GM18511 (cell line): Measurements from ENCODE around the gene ANKRD44.
"Not testable (repeated sequence)": the region's sequence is repeated elsewhere in the genome, so short reads cannot be mapped to it uniquely, and the experiment has no call there.

Experiments
- ATAC-seq: cut with Tn5 transposase; IDR thresholded peaks from one replicate; pipeline ENCODE4 v1.9.1; 2021; ENCODE audit warnings: mild to moderate bottlenecking, moderate library complexity; ENCODE audit not compliant: unreplicated experiment

The ANKRD44 gene

DNA sequence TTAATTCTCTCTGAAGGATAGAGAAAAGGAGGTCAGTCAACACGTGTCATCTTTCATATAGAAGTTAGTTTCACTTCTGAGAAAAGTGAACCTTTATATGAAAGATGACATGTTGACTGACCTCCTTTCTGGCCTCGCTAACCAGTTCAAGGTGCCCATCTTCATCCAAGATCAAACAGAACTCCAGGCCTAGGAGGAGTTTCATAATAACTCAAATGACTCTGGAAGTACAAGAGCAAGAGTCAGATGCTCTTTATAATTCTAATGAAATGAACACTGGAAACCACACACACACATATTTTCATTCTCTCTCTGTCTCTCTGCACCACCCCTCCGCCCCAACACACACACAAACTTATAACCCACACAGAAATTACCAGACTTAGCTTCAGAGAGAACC, 16.3 kb downstream of the ANKRD44 start:
- peak; percentile 54 for ATAC-seq

DNA sequence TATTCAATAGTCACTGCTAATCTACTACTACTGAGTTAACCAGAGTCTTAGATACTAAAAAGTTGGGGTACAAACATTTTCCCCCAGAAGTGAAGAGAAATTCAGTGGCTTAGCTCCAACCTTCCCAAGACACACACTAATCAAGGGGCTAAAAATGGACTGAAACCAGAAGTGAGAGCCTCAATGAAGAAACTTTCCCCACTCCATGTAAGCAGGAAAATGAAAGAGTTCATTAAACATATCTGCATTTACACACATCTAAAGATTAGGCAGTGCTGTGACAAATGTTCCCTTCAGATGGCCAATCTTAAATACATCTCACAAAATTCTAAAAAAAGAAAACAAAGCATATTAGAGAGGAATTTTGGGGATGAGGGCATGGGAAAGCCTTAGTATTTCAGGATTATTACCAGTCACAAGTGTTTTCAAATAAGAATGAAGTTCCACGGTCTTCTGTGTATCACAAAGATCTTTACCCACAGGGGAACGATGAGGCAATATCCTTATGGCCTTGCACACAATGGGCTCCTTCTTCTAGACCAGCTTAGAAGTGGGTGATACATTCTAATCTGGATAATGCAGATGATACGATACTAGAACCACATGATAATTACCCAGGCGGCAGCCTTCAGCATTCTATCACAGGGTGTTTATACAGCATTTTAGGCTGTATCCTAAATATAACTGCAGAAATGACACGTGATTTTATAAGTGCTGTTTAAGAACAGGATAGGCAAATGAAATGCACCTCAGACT, 17.1 kb downstream of the ANKRD44 start:
- peak; percentile 57 for ATAC-seq

DNA sequence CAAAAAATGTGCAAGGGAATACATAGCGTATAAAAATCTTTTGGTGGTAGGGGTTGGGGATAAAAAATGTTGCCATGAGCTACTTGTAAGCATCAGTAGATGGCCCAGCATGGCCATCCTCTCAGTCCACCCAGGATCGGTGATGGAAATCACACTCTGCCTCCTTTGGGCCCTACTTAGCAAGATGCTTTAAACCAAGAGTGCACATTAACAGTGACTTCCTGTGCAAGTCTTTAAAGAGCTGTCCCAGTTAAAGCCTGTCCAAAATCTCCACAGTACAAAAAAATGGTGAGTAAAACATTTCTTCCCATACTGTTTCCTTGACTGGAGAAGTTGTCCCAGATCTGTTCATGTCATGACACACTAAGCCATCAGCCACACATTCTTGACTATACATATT, 18.0 kb downstream of the ANKRD44 start:
- peak; percentile 39 for ATAC-seq

DNA sequence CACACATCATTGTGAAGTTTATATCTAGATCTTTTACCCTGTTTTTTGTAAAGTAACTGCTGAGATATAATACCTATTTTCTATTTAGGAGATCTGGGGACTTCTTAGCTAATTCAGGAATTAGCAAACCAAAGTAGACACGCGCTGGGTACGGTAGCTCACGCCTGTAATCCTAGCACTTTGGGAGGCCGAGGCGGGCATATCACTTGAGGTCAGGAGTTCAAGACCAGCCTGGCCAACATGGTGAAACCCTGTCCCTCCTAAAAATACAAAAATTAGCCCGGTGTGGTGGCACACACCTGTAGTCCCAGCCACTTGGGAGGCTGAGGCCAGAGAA, 23.0 kb downstream of the ANKRD44 start:
- not testable (repeated sequence) for ATAC-seq

DNA sequence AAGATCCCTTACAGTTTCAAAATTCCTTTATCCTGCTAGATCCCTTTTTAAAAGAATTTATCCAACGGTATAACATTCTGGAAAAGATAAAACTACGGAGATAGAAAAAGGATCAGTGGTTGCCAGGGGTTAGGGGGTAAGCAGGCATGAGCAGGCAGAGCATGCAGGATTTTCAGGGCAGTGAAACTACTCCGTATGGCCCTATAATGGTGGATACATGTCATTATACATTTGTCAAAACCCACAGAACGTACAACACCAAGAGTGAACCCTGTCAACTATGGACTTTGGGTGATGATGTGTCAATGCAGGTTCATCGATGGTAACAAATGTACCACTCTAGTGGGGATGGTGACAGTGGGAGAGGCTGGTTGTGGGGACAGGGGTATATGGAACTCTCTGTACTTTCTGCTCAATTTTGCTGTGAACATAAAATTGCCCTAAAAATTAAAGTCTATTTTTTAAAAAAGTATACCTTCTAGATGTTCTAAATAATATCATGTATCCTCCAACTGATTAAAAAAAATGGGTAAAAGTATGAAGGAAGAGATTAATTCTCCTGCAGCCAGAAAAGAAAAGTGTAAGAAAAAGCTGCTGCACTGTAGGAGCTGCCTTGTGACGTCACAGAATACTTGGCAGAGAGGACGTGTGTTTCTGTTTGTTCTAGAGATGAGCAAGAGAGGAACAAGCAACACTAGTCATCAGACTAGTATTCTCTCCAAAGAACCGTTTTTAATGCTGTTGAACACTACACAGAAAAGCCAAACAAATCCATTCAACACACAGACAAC, 23.6 kb downstream of the ANKRD44 start:
- ATAC-seq = peak; percentile 93

DNA sequence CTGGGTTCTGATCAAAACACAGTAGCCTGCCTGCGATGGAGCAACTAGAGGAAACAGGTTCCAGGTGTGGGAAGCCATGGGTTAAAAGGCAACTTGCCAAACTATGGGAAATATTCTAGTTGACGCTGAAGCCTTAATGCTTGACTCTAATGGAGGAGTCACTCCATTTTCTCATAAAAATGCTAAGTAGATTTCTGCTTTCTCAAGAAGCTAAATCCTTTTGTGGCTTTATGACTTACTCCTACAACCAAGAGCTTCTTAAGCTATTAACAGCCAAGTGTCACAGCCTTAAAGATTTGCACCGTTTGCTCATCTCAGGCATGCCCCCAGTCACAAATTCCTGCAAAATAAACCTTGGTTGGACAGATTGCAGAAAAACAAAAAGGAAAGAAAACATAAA, 25.2 kb downstream of the ANKRD44 start:
- no peak for ATAC-seq

DNA sequence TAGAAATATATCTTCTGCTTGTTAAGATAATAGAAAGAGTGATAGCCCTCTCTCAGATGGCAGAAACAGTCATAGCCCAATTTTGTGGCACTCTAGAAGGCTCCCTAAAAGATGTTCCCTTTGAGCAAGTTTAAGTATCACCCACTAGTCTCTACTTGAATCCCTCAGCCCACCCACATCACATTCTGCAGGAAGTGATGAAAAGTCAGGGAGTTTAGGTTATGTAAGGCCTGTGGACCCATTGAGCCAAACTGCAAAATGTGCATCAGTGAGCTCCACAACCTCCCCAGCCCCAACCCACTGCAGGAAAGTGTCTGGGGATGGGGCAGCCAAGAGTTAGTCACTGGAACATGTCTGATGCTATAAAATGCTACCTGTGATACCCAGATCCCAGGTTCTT, 25.6 kb downstream of the ANKRD44 start:
- no peak for ATAC-seq

DNA sequence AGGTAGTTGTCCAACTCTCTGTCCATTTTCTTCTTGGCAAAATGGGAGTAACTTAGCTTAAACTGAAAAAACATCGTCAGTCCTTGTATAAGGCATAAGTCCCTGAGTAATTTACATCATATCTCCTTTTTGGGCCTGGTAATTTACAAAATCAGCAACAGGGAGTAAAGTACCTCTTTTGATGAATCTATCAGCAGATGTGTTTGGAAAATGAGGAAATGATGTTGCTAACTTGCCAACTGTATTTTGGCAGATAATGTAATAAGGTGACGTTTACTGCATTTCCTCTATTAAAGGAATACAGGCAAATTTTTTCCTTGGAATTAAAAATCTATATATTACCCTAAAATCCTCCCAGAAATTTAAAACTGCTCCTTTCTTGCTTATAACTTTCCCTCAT, 29.2 kb downstream of the ANKRD44 start:
- no peak for ATAC-seq

DNA sequence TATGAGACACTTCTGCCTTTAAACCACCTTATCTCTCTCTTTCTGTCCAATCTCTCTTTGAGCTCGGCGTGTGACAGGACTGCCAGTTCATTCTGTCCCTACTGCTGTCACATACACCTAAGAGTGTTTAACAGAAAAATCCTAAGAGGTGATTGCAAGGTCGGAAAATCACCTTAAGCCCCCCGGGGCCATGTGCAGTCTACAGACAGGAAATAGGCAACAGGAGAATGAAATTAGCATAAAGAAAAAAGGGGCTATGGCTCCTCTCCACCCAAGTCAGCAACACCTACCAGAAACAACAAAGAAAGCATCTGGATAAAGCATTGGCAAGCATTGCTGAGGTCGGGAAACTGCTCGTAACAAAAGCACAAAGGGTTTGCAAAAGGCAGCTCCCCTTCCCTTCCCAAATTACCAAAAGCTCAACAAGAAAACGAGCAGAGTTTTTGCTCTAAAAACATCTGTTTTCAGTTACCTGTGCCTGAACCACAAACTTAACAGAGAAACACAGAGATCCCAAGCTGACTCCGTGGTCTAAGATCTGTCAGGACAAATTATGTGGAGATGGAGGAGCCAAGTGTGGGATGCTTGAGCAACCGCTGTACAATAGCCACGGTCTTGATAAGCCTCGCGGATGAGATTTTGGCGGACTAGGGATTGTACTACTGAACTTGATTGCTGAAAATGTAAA, 30.4 kb downstream of the ANKRD44 start:
- ATAC-seq = peak; percentile 76

DNA sequence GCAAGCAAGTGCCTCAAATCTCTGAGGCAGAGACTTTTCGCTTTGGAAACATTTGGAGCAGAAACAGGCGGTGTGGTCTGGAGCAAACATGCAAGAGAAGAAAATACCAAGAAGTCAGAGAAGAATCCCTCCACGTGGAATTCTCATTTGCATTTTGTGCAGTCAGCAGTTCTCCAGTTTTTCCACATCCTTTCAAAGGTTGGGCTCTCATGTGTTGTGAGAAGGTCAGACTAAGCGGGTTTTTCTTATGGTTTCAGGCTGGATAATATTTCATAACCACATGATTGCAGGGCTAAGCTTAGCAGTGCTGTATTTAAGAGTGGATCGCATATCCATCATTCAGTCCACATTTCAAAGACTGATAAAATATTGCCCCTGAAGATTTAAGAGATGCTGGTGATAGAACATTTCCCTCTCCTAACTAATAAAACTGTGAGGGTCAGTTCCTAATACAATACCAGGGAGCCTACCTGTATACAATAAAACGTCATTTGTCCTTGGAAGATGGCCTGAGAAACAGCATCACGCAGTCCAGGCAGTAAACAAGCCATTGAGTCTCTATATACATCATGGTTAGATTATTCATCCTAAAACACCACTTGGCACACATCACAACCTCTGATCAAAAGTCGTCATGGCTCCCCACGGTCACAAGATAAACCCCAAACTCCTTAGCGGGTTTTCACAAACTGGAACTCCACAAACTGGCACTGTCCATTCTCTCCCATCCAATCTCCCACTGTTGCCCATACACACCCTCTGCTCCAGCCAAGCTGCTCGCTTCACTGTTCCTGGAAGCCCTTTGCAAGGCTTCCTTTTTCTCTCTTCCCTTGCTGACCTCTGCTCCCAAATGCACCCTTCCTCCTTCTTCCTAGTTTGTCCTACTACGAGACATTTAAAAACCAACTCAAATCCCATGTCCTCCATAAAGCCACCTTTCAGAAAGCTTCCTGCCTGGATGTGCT, 31.5 kb downstream of the ANKRD44 start:
- ATAC-seq = no peak

DNA sequence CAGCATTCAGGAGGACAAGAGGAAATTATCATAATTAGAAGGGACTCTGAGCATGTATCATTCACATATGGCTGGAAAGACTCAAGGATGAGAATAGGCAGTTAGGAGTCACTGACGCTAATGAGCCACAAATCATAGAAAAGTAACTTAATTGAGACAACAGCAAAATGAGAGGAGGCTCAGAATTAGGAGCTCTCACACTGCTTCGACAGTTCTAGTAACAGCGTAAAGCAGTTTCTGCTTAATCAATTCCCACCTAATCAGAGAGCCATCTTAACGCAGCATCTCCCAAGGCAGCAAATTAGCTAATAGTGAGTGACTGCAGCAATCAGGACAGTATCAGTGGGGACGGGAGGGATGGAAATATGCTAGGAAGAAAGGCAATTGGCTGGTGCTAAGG, 32.8 kb downstream of the ANKRD44 start:
- ATAC-seq = no peak

DNA sequence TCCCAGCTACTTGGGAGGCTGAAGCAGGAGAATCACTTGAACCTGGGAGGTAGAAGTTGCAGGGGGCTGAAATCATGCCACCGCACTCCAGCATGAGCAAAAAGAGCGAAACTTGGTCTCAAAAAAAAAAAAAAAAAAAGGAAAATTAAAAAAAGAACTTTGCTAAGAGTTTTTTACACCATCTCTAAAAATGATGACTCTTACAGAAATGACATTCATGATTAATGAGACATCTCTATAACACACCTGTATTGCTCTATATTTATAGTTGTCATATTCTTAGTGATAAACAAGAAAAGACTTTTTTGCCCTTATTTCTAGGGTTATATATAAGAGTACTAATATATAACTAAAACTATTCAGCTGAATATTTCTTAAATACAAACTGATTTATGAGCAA, 34.4 kb downstream of the ANKRD44 start:
- no peak for ATAC-seq

DNA sequence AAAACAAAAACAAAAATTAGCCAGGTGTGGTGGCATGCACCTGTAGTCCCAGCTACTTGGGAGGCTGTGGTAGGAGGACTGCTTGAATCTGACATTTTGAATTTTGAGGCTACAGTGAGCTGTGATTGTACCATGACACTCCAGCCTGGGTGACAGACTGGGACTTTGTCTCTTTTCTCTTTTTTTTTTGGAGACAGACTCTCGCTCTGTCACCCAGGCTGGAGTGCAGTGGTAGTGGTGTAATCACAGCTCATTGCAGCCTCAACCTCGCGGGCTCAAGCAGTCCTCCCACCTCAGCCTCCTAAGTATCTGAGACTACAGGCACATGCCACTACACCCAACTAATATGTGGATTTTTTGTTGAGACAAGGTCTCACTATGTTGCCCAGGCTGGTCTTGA, 35.6 kb downstream of the ANKRD44 start:
- ATAC-seq = no peak

DNA sequence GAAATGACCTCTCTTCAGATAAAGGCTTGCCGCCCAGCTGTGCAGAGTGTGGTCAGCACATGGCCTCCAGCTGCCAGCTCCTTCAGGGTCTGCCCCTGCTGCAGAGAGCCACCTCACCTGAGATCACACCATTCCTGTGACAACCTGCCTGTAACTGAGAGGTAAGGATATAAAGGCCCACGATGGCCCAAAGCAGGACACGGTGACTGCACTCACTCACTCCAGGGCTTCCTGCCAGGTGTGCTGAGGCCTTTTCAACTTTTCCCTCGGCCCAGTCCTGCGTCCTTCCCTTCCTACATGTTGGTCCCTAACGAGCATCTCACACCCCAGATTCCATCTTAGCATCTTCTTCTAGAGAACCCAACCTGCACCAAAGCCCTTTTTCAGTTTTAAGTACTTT, 36.2 kb downstream of the ANKRD44 start:
- ATAC-seq = no peak

DNA sequence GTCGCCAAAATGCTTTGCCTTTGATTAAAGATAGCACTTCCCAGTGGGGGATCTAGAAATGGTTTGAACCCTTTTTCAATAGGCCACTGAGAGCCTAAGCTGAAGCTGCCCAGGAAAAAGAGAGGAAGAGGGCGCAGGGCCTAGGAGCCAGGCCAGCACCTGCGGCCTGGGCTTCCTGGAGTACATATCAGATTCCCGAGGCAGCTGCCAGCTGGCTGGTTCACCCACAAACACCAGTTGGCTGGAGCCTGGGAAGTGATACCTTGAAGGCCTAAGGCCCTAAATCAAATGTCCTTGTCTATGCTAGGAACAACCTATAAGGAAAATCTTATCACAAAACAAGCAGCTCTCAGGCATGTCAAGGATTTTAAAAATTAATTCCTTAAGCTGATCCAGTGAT, 37.1 kb downstream of the ANKRD44 start:
- no peak for ATAC-seq

DNA sequence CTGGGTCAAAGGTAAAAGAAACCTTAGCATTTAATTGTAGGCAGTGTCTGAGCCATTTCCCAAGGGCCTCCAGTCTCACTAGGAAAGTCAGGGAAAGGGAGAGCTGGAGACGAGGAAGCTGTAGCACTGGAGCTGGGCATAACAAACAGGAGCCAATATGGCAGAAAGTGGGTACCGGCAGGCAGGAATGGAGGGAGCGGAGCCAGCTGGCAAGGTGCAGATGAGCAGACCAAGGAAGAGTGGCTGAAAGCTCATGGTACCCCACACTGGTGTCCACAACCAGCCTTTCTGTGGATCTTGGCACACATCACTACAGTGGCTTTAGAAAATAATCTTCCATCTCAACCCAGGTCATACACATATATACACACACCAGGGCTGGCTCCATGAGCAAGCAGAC, 40.0 kb downstream of the ANKRD44 start:
- ATAC-seq = no peak

DNA sequence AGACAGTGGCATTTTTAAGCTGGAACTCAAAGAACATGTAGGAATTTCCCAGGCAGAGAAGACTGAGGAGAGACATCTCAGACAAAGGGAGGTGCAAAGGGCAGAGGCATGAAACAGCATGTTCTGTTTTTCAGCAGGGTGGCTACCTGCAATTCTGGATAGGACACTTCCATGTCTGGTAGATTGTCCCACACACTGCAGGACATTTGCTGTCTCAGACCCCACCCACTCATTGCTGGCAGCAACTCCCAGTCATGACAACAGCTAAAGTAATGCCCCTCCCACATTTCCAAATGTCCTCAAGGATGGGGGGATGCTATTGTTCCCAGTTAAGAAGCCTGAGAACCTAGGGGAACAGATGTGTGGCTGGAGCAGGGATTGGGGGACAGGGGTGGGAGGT, 40.8 kb downstream of the ANKRD44 start:
- no peak for ATAC-seq

DNA sequence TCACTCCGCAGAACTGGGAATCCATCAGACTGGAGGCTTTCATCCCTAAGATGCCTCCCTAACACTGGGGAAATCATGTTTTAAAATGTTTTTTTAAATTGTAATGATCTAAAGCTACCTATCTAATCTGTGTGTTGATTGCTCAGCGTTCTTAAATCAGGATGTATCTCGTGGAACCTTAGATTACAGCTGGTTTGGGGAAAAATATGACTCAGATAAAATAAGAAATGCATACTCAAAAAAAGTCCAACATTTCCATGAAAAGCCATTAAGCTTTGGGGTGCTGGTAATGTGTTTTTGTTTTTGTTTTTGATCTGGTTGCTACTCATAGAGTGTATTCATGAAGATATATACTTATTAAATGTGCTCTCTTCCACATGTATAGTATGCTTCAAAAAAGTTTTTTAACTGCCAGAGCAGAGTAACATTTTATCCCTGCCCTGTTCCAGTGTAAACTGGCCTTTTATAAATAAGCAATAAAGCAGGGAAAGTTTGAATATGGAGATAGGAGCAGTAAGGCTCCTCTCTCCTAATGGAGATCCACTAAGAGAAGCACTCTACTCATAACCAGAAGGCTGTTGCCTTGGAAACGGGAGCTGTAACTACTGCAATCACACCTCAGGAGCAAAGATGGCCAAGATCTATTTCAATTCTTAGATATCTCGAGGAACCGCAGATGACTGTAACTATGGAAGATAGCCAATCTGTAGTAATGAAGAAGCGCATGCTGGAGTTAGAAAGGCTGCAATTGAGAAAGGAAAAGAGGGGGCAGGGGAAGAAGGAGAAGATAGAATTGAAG, 41.6 kb downstream of the ANKRD44 start:
- ATAC-seq = peak; percentile 76

DNA sequence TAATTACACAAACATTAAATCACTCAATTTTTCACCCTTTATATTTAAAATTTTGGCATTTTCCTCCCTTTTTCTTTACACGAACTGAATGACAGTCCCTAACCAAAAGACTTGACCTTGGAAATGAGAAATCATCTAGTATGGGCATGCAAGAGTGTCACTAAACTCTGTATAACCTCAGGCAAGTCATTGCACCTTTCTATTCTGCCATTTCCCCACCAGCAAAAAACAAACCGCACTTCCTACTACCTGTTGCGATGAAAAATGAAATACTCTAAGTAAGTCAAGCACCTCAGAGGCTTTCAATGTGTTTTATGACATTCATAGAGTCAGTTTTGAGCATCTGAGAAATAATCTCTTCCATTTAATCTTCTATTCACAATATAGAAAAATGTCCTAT, 44.1 kb downstream of the ANKRD44 start:
- ATAC-seq = no peak

DNA sequence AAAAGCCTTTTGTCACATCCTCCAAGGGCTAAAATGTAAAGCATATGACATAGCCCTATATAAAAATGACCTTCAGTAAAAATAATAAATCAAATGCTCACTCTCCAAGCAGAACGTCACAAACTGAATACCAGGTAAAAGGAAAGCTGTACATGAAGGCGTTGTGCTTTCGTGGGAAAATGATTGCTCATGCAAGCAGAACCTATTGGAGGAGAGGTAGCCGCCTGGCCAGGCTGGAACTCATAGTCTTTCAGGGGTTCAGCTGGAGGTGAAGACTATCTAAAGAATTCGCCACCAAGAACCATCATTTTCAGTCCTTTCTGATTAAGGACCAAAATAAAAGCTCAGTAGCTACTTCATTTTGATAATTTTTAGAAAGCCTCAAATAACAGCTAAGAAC, 44.7 kb downstream of the ANKRD44 start:
- no peak for ATAC-seq
